ENCODE measurements around the gene PEX26.
"Not testable (repeated sequence)": the region's sequence is repeated elsewhere in the genome, so short reads cannot be mapped to it uniquely, and the experiment has no call there.

GRCh38 chr22:18071307-18071967 is 6.4 kb upstream of the PEX26 start:
- not testable (repeated sequence) for TF ChIP-seq REST (IDR thresholded peaks at IDR 0.05); TAF1 (conservative IDR thresholded peaks at IDR 0.05); YY1 (IDR thresholded peaks at IDR 0.05); SP1 (IDR thresholded peaks at IDR 0.05); RAD21 (IDR thresholded peaks at IDR 0.05); FOXA2 (IDR thresholded peaks at IDR 0.05); EGR1 (IDR thresholded peaks at IDR 0.05; ENCODE audit: low read depth in 2 of 2)
- TF ChIP-seq, protein P1, sequence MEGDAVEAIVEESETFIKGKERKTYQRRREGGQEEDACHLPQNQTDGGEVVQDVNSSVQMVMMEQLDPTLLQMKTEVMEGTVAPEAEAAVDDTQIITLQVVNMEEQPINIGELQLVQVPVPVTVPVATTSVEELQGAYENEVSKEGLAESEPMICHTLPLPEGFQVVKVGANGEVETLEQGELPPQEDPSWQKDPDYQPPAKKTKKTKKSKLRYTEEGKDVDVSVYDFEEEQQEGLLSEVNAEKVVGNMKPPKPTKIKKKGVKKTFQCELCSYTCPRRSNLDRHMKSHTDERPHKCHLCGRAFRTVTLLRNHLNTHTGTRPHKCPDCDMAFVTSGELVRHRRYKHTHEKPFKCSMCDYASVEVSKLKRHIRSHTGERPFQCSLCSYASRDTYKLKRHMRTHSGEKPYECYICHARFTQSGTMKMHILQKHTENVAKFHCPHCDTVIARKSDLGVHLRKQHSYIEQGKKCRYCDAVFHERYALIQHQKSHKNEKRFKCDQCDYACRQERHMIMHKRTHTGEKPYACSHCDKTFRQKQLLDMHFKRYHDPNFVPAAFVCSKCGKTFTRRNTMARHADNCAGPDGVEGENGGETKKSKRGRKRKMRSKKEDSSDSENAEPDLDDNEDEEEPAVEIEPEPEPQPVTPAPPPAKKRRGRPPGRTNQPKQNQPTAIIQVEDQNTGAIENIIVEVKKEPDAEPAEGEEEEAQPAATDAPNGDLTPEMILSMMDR (IDR thresholded peaks at IDR 0.05; ENCODE audit: low read depth, low read length, missing input control) = not testable (repeated sequence)
- TF ChIP-seq, protein P2, sequence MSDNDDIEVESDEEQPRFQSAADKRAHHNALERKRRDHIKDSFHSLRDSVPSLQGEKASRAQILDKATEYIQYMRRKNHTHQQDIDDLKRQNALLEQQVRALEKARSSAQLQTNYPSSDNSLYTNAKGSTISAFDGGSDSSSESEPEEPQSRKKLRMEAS (IDR thresholded peaks at IDR 0.05) = not testable (repeated sequence)

Data from liver (tissue), 3 donors.